Tibial nerve (tissue), 3 donors: Measurements from ENCODE around the gene TAF11L13.

ENCODE experiments used
- POLR2A ChIP-seq, 2 donors: fragments of 450-650 bp; IDR thresholded peaks; one replicate each; pipeline ENCODE4 v1.6.1; 2017; ENCODE audit warnings: antibody characterized with exemption in 2 of 2, mild to moderate bottlenecking in 2 of 2, moderate library complexity in 2 of 2
- TF ChIP-seq, protein P1 (sequence below), 5 experiments: fragments of 200-600 bp in 3 of 5; fragments of 450-650 bp in 2 of 5; sonication (generic) in 3 of 5; IDR thresholded peaks; one replicate each; pipeline ENCODE4 v1.5.1; 2016 to 2019; ENCODE audit warnings: antibody characterized with exemption in 5 of 5, mild to moderate bottlenecking in 3 of 5, moderate library complexity in 2 of 5

GRCh38 chr5:17634160-17634559 is 2.3 kb downstream of the TAF11L13 start, which contains the start of gene TAF11L14:
- TF ChIP-seq, protein P1, sequence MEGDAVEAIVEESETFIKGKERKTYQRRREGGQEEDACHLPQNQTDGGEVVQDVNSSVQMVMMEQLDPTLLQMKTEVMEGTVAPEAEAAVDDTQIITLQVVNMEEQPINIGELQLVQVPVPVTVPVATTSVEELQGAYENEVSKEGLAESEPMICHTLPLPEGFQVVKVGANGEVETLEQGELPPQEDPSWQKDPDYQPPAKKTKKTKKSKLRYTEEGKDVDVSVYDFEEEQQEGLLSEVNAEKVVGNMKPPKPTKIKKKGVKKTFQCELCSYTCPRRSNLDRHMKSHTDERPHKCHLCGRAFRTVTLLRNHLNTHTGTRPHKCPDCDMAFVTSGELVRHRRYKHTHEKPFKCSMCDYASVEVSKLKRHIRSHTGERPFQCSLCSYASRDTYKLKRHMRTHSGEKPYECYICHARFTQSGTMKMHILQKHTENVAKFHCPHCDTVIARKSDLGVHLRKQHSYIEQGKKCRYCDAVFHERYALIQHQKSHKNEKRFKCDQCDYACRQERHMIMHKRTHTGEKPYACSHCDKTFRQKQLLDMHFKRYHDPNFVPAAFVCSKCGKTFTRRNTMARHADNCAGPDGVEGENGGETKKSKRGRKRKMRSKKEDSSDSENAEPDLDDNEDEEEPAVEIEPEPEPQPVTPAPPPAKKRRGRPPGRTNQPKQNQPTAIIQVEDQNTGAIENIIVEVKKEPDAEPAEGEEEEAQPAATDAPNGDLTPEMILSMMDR (IDR thresholded peaks at IDR 0.05): no peak
- no peak for TF ChIP-seq POLR2A (IDR thresholded peaks at IDR 0.05)
